ENCODE measurements around the gene DYNC1I1. TPM values are rescaled to one million over a fixed set of nuclear protein-coding genes. Genes with fewer than 3 reads are reported as not detected.

Gene DYNC1I1
- total and polyA plus RNA-seq, 2 of the 4 experiments (the other 2 are of a cell fraction): under 0.01 to 0.15 TPM

- H3K9me3 ChIP-seq (ENCODE audit: control insufficient read depth, insufficient read depth, low read length): no peaks in the 10 kb centered on the region
- H3K18ac ChIP-seq (ENCODE audit: low read depth, low read length): no peak overlapping the region
- no peak overlapping the region for H4K5ac ChIP-seq (ENCODE audit: low read depth, low read length)
- no peaks in the 10 kb centered on the region for H3K9me1 ChIP-seq (ENCODE audit: insufficient read depth, low read length)
- no peak overlapping the region for H3K56ac ChIP-seq (ENCODE audit: extremely low read depth, insufficient read depth, low read length)
- no peak overlapping the region for H3K27ac ChIP-seq (ENCODE audit: insufficient read depth, low read length)
- in situ Hi-C loops (cut with MboI; ENCODE audit: low sequenced_read_pairs) (no loop called here), intact Hi-C loops (cut with micrococcal nuclease) (no loop called here), dilution Hi-C loops (cut with HindIII; ENCODE audit: low sequenced_read_pairs, unreplicated experiment) (no loop called here)
- no peaks in the 10 kb centered on the region for H3K36me3 ChIP-seq (ENCODE audit: control insufficient read depth, insufficient read depth, low read length)
- no peak overlapping the region for H3K9ac ChIP-seq (ENCODE audit: low read depth, low read length)
- no peak overlapping the region for H3K23ac ChIP-seq (ENCODE audit: low read depth, low read length)
- TF ChIP-seq, protein P1, sequence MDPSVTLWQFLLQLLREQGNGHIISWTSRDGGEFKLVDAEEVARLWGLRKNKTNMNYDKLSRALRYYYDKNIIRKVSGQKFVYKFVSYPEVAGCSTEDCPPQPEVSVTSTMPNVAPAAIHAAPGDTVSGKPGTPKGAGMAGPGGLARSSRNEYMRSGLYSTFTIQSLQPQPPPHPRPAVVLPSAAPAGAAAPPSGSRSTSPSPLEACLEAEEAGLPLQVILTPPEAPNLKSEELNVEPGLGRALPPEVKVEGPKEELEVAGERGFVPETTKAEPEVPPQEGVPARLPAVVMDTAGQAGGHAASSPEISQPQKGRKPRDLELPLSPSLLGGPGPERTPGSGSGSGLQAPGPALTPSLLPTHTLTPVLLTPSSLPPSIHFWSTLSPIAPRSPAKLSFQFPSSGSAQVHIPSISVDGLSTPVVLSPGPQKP (IDR thresholded peaks at IDR 0.05; ENCODE audit: borderline replicate concordance, low read depth, low read length): no peak
- TF ChIP-seq RAD21 (IDR thresholded peaks at IDR 0.05; ENCODE audit: low read length): no peak
- no peak for TF ChIP-seq POLR2A (IDR thresholded peaks at IDR 0.05; ENCODE audit: low read depth, low read length)
- no peak for TF ChIP-seq BHLHE40 (IDR thresholded peaks at IDR 0.05; ENCODE audit: low read depth, low read length)
- TF ChIP-seq FOS (IDR thresholded peaks at IDR 0.05; ENCODE audit: low read depth, low read length): no peak
- no peak for TF ChIP-seq CEBPB (IDR thresholded peaks at IDR 0.05; ENCODE audit: low read depth, low read length)
- TF ChIP-seq CHD1 (IDR thresholded peaks at IDR 0.05; ENCODE audit: low read depth, low read length): no peak
- TF ChIP-seq MXI1 (IDR thresholded peaks at IDR 0.05; ENCODE audit: borderline replicate concordance, low read depth, low read length): no peak
- no peak for TF ChIP-seq RFX5 (IDR thresholded peaks at IDR 0.05; ENCODE audit: low read depth, low read length)
- TF ChIP-seq, protein P2, sequence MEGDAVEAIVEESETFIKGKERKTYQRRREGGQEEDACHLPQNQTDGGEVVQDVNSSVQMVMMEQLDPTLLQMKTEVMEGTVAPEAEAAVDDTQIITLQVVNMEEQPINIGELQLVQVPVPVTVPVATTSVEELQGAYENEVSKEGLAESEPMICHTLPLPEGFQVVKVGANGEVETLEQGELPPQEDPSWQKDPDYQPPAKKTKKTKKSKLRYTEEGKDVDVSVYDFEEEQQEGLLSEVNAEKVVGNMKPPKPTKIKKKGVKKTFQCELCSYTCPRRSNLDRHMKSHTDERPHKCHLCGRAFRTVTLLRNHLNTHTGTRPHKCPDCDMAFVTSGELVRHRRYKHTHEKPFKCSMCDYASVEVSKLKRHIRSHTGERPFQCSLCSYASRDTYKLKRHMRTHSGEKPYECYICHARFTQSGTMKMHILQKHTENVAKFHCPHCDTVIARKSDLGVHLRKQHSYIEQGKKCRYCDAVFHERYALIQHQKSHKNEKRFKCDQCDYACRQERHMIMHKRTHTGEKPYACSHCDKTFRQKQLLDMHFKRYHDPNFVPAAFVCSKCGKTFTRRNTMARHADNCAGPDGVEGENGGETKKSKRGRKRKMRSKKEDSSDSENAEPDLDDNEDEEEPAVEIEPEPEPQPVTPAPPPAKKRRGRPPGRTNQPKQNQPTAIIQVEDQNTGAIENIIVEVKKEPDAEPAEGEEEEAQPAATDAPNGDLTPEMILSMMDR (conservative IDR thresholded peaks at IDR 0.05; ENCODE audit: low read depth, low read length): no peak
- no peak for TF ChIP-seq SMC3 (IDR thresholded peaks at IDR 0.05; ENCODE audit: low read depth, low read length)
- ATAC-seq (ENCODE audit: low read depth): no peak
- no peak overlapping the region for H3K14ac ChIP-seq (replicated peaks; ENCODE audit: low read depth, low read length)
- WGBS, 2 experiments (ENCODE audit: extremely low coverage in 2 of 2, insufficient read length in 1 of 2): no CpG with 5 or more reads among the region's 4 CpGs
- no peak overlapping the region for H2AK9ac ChIP-seq (replicated peaks; ENCODE audit: low read depth, low read length, poor library complexity)
- no peaks in the 10 kb centered on the region for H3K79me1 ChIP-seq (ENCODE audit: low read depth in 1 of 2, low read length in 2 of 2)
- no peak overlapping the region for H2BK5ac ChIP-seq (ENCODE audit: low read depth, low read length, poor library complexity, severe bottlenecking)
- H3K27me3 ChIP-seq (ENCODE audit: control insufficient read depth, insufficient read depth, low read length): no peaks in the 10 kb centered on the region
- no peak overlapping the region for H3K4me3 ChIP-seq (ENCODE audit: insufficient read depth, low read depth, low read length)
- POLR2A ChIA-PET (ENCODE audit: unreplicated experiment): no interaction called here
- H2BK120ac ChIP-seq (ENCODE audit: low read depth, low read length): no peak overlapping the region
- H2BK15ac ChIP-seq (ENCODE audit: low read depth, low read length): no peak overlapping the region
- H4K8ac ChIP-seq (ENCODE audit: low read depth in 2 of 2, low read length in 2 of 2): no peak overlapping the region
- H4K20me1 ChIP-seq (ENCODE audit: insufficient read depth, low read length): no peaks in the 10 kb centered on the region
- no peak overlapping the region for H2AK5ac ChIP-seq (ENCODE audit: low read depth, low read length)
- no peak overlapping the region for H4K91ac ChIP-seq (ENCODE audit: insufficient read depth, low read depth, low read length)
- no peaks in the 10 kb centered on the region for H3K4me1 ChIP-seq (ENCODE audit: control insufficient read depth, insufficient read depth, low read length)
- H3K4ac ChIP-seq (ENCODE audit: low read depth, low read length): no peak overlapping the region
- CTCF ChIA-PET: no interaction called here
- no peak overlapping the region for H2AFZ ChIP-seq (replicated peaks; ENCODE audit: low read length, poor library complexity)
- DNase-seq: no peak
- H3K4me2 ChIP-seq (ENCODE audit: low read depth, low read length): no peak overlapping the region
- H2BK20ac ChIP-seq (ENCODE audit: low read depth, low read length): no peak overlapping the region
- no TSS peak for BruUV-seq (replicated peaks)
Measured at GRCh38 chr7:95933618-95934017, 161.3 kb downstream of the DYNC1I1 start.
